HG03571 (cell line): Measurements from ENCODE around the gene LMTK2.
"Not testable (repeated sequence)": the region's sequence is repeated elsewhere in the genome, so short reads cannot be mapped to it uniquely, and the experiment has no call there.

Experiments
- ATAC-seq: cut with Tn5 transposase; IDR thresholded peaks from one replicate; pipeline ENCODE4 v1.9.1; 2021; ENCODE audit not compliant: unreplicated experiment

The LMTK2 gene

GRCh38 chr7:98102170-98102569 is 4.5 kb upstream of the LMTK2 start:
- ATAC-seq = no peak

GRCh38 chr7:98105942-98106544 is 619 bp upstream of the LMTK2 start:
- peak; percentile 6 for ATAC-seq

GRCh38 chr7:98107313-98107721 is 655 bp downstream of the LMTK2 start:
- no peak for ATAC-seq

GRCh38 chr7:98110249-98111022 is 3.8 kb downstream of the LMTK2 start:
- no peak for ATAC-seq

- ATAC-seq = no peak
Observed at GRCh38 chr7:98112077-98112476, 5.4 kb downstream of the LMTK2 start.

GRCh38 chr7:98115746-98116525 is 9.3 kb downstream of the LMTK2 start:
- no peak for ATAC-seq

- ATAC-seq = no peak
Observed at GRCh38 chr7:98116656-98117461, 10.2 kb downstream of the LMTK2 start.

- no peak for ATAC-seq
Observed at GRCh38 chr7:98119256-98119918, 12.7 kb downstream of the LMTK2 start.

- no peak for ATAC-seq
Observed at GRCh38 chr7:98120559-98120958, 13.9 kb downstream of the LMTK2 start.

- not testable (repeated sequence) for ATAC-seq
Observed at GRCh38 chr7:98121388-98121787, 14.7 kb downstream of the LMTK2 start.

GRCh38 chr7:98123365-98123696 is 16.7 kb downstream of the LMTK2 start:
- ATAC-seq = no peak

- ATAC-seq = no peak
Observed at GRCh38 chr7:98125759-98126158, 19.1 kb downstream of the LMTK2 start.

GRCh38 chr7:98126311-98127142 is 19.9 kb downstream of the LMTK2 start:
- ATAC-seq = no peak

- ATAC-seq = no peak
Observed at GRCh38 chr7:98128346-98128745, 21.7 kb downstream of the LMTK2 start.

GRCh38 chr7:98130959-98131358 is 24.3 kb downstream of the LMTK2 start:
- no peak for ATAC-seq

- ATAC-seq = peak; percentile 70
Observed at GRCh38 chr7:98133181-98133580, 26.5 kb downstream of the LMTK2 start.

GRCh38 chr7:98133621-98134303 is 27.1 kb downstream of the LMTK2 start:
- ATAC-seq = peak; percentile 18

- ATAC-seq = no peak
Observed at GRCh38 chr7:98134420-98135228, 28.0 kb downstream of the LMTK2 start.
